K562 (cell line): Measurements from ENCODE around the gene RNF224. TPM values are rescaled to one million over a fixed set of nuclear protein-coding genes. Genes with fewer than 3 reads are reported as not detected.

ENCODE experiments used
- ATF7 ChIP-seq: fragments of 450-650 bp; IDR thresholded peaks from 2 replicates; pipeline ENCODE4 v1.7.1; 2014; ENCODE audit warnings: mild to moderate bottlenecking, moderate library complexity
- BCOR ChIP-seq: fragments of 450-650 bp; IDR thresholded peaks from 2 replicates; pipeline ENCODE4 v1.6.1; 2016
- CBFA2T2 ChIP-seq: fragments of 450-650 bp; conservative IDR thresholded peaks from 2 replicates; pipeline ENCODE4 v1.6.1; 2017; ENCODE audit warnings: mild to moderate bottlenecking
- DNMT1 ChIP-seq: fragments of 450-650 bp; IDR thresholded peaks from 2 replicates; pipeline ENCODE4 v1.6.1; 2016; ENCODE audit warnings: antibody characterized with exemption, mild to moderate bottlenecking
- ESRRA ChIP-seq: fragments of 450-650 bp; IDR thresholded peaks from 2 replicates; pipeline ENCODE4 v1.6.1; 2014; ENCODE audit warnings: low read depth, mild to moderate bottlenecking, moderate library complexity, borderline replicate concordance
- GABPB2 ChIP-seq: fragments of 250-450 bp; sonication (Bioruptor Pico); conservative IDR thresholded peaks from 2 replicates; pipeline ENCODE4 v1.5.1; 2021; ENCODE audit warnings: mild to moderate bottlenecking
- JUN ChIP-seq, 2 experiments: sonication (generic) in 1 of 2; formaldehyde crosslinking in 1 of 2; IDR thresholded peaks; 2 replicates each; pipeline versions ENCODE4 v1.6.1 to v1.8.0; 2012 to 2022; ENCODE audit warnings: borderline replicate concordance in 2 of 2, mild to moderate bottlenecking in 2 of 2, improper control_type of control experiment in 1 of 2, low read depth in 1 of 2, low read length in 1 of 2, missing genetic modification reagents in 1 of 2
- PHF8 ChIP-seq: fragments of 200-600 bp; sonication (generic); IDR thresholded peaks from 2 replicates; pipeline ENCODE4 v1.6.1; 2012; ENCODE audit warnings: mixed run types, mild to moderate bottlenecking, inconsistent platforms, low read length, moderate library complexity, borderline replicate concordance
- RNF219 ChIP-seq: fragments of 250-450 bp; sonication (Bioruptor Pico); IDR thresholded peaks from 2 replicates; pipeline ENCODE4 v1.5.0; 2022; ENCODE audit warnings: mild to moderate bottlenecking
- TBP ChIP-seq: optimal IDR thresholded peaks from 2 replicates; pipeline ENCODE3; 2011; ENCODE audit warnings: low read depth, low read length, improper control_type of control experiment
- ZBTB26 ChIP-seq: fragments of 450-650 bp; formaldehyde crosslinking; IDR thresholded peaks from 2 replicates; pipeline ENCODE4 v1.4.0; 2022; ENCODE audit warnings: missing genetic modification characterization
- ZFX ChIP-seq: sonication (generic); formaldehyde crosslinking; IDR thresholded peaks from 2 replicates; pipeline ENCODE4 v1.8.0; 2022; ENCODE audit warnings: mild to moderate bottlenecking, missing genetic modification reagents, moderate library complexity
- ZNF274 ChIP-seq: IDR thresholded peaks from 2 replicates; pipeline ENCODE4 v1.6.1; 2011; ENCODE audit warnings: low read depth, mild to moderate bottlenecking, low read length, moderate library complexity, borderline replicate concordance
- ZNF354B ChIP-seq: fragments of 250-450 bp; sonication (Bioruptor Pico); IDR thresholded peaks from 2 replicates; pipeline ENCODE4 v1.4.0; 2020
- ZNF384 ChIP-seq: IDR thresholded peaks from 2 replicates; pipeline ENCODE4 v1.6.1; 2012; ENCODE audit warnings: low read depth, low read length, improper control_type of control experiment
- polyA plus RNA-seq, 8 experiments: library from polyadenylated mRNA; depleted of rRNA in 4 of 8; stranded (reverse) in 5 of 8; unstranded in 3 of 8; fragments of >200 nt; fragmentation: Nextera tagmentation in 2 of 8; fragmentation: Illumina TruSeq in 1 of 8; extraction: Ambion mirVana in 2 of 8; extraction: Trizol in 1 of 8; gene quantifications; 2 replicates each; pipeline versions ENCODE4 v1.2.1 to v1.2.3, GENCODE V29; 2011 to 2014; ENCODE audit warnings: inconsistent platforms in 1 of 8, missing spikeins in 1 of 8
- total RNA-seq, 7 experiments: library from RNA; depleted of rRNA in 6 of 7; stranded (reverse); fragments of >200 nt in 6 of 7; fragmentation: Illumina TruSeq in 2 of 7; extraction: Trizol in 2 of 7; gene quantifications; 2 replicates each; pipeline versions ENCODE4 v1.2.1 to v1.2.3, GENCODE V29; 2011 to 2021; ENCODE audit warnings: low replicate concordance in 1 of 7
- TF ChIP-seq, protein P1 (sequence below): fragments of 450-650 bp; IDR thresholded peaks from 2 replicates; pipeline ENCODE4 v1.6.1; 2016; ENCODE audit warnings: mild to moderate bottlenecking

RNF224 gene
- total and polyA plus RNA-seq, 9 of the 15 experiments (the other 6 are each of a cell fraction or from before 2014, with no cell fraction given): not detected

DNA sequence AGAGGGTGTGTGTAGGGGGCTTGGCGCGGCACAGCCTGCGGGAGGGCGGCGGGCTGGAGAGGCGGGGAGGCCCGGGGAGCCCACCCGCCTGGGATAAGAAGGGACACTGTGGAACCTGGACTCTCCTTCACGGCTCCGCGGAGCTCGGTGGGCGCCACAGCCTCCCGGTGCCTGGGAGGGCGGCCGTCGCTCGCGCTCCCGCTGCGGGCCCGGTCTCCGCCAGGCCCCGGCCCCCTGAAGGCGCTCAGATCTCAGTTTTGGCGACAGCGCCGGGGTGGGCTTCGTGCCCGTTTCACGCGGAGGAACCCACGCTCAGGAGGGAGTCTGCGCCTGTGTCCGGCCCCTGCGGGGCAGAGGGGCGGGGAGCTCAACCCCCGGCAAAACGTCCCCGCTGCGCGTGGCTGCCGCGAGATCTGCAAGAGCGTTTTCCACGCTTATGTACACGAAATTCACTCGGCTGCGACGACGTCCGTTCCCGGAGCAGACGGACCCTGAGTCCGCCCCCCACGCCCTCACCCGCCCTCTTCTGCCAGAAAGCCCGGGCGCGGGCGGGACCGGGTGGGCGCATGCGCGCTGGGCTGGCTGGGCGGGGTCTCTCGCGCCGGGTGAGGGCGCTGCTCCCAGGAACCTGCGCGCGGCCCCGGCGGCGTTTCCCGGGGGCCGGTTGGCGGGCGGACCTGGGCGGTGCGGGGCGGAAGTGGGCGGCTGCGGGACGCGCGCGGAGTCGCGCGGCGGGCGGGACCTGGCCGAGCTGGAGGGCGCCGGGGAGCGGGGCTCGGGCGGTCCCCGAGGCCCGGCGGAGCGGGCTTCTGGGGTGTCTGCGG lies 27.5 kb downstream of the RNF224 start, which contains the start of gene NELFB (continued):
- TF ChIP-seq ZNF384: peak; percentile 6; the same call in 1 of the 2 replicates
- TF ChIP-seq BCOR: peak; percentile 4; the same call in 1 of the 2 replicates
- TF ChIP-seq ZFX: peak; percentile 49; the same call in 1 of the 2 replicates
- no peak for TF ChIP-seq GABPB2 (CRISPR knock-in tag)
- TF ChIP-seq ZNF354B (CRISPR knock-in tag): no peak
- TF ChIP-seq, protein P1, sequence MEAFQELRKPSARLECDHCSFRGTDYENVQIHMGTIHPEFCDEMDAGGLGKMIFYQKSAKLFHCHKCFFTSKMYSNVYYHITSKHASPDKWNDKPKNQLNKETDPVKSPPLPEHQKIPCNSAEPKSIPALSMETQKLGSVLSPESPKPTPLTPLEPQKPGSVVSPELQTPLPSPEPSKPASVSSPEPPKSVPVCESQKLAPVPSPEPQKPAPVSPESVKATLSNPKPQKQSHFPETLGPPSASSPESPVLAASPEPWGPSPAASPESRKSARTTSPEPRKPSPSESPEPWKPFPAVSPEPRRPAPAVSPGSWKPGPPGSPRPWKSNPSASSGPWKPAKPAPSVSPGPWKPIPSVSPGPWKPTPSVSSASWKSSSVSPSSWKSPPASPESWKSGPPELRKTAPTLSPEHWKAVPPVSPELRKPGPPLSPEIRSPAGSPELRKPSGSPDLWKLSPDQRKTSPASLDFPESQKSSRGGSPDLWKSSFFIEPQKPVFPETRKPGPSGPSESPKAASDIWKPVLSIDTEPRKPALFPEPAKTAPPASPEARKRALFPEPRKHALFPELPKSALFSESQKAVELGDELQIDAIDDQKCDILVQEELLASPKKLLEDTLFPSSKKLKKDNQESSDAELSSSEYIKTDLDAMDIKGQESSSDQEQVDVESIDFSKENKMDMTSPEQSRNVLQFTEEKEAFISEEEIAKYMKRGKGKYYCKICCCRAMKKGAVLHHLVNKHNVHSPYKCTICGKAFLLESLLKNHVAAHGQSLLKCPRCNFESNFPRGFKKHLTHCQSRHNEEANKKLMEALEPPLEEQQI: no peak
- peak; percentile 80 for TF ChIP-seq TBP
- no peak for TF ChIP-seq CBFA2T2
- TF ChIP-seq RNF219 (CRISPR knock-in tag): no peak
- peak; percentile 58; the same call in 1 of the 2 replicates for TF ChIP-seq JUN (IDR thresholded peaks at IDR 0.05; ENCODE audit: borderline replicate concordance, low read depth, low read length)
- no peak for TF ChIP-seq JUN (CRISPR knock-in tag; IDR thresholded peaks at IDR 0.05; ENCODE audit: borderline replicate concordance)
- peak; percentile 17; the same call in 1 of the 2 replicates for TF ChIP-seq ATF7
- TF ChIP-seq ZBTB26 (CRISPR knock-in tag): no peak; the same call in 1 of the 2 replicates
- peak; percentile 18; the same call in 1 of the 2 replicates for TF ChIP-seq ESRRA
- TF ChIP-seq DNMT1: no peak
- TF ChIP-seq PHF8: peak; percentile 93
- no peak for TF ChIP-seq ZNF274
